PC-3 (cell line): ENCODE data around the gene PID1.

ENCODE experiments used
- EZH2 ChIP-seq: fragments of 300-600 bp; sonication (generic); IDR thresholded peaks from one replicate; pipeline ENCODE4 v1.6.1; 2017; ENCODE audit warnings: antibody characterized with exemption, mild to moderate bottlenecking, low read length; ENCODE audit not compliant: unreplicated experiment
- EZH2phosphoT487 ChIP-seq: fragments of 300-600 bp; sonication (generic); IDR thresholded peaks from 2 replicates; pipeline ENCODE4 v1.6.1; 2018; ENCODE audit warnings: mild to moderate bottlenecking, antibody characterized with exemption, low read length, borderline replicate concordance
- TF ChIP-seq, protein P1 (sequence below): fragments of 300-600 bp; sonication (generic); conservative IDR thresholded peaks from 2 replicates; pipeline ENCODE4 v1.5.1; 2017; ENCODE audit warnings: antibody characterized with exemption, low read depth, mild to moderate bottlenecking, low read length

DNA sequence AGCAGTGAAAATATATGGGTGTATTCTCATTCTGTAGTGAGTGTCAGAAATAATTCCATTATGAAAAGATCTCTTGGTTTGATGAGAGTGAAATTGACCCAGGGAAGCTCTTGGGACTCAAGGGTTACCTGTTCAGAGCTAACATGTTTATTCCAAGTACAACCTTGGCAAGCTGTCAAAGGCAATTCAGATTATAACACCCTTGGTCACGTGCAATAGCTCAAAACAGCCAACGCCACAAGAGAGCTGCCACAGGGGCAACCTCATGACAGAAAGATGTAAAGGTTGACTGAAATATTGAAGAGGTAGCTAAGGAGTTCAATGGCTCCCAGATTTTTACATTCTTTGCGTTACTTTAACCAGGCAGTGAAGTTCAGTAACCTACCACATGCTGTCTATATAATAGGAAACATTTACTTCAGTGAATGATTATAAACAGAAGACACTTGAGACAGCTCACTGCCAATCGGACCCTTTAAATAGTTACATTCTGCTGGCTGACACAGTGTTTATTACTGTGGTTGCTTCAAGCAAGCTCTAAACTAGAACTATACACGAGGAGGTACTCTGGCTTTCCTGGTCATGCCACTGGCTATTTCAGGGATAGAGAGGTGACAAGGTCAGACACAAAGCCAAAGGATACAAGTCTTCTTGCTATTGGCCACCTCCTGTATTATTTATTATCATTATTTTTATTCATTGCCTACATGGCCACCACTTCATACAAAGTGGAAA lies 187.3 kb downstream of the PID1 start:
- TF ChIP-seq, protein P1, sequence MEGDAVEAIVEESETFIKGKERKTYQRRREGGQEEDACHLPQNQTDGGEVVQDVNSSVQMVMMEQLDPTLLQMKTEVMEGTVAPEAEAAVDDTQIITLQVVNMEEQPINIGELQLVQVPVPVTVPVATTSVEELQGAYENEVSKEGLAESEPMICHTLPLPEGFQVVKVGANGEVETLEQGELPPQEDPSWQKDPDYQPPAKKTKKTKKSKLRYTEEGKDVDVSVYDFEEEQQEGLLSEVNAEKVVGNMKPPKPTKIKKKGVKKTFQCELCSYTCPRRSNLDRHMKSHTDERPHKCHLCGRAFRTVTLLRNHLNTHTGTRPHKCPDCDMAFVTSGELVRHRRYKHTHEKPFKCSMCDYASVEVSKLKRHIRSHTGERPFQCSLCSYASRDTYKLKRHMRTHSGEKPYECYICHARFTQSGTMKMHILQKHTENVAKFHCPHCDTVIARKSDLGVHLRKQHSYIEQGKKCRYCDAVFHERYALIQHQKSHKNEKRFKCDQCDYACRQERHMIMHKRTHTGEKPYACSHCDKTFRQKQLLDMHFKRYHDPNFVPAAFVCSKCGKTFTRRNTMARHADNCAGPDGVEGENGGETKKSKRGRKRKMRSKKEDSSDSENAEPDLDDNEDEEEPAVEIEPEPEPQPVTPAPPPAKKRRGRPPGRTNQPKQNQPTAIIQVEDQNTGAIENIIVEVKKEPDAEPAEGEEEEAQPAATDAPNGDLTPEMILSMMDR = no peak
- no peak for TF ChIP-seq EZH2
- no peak for TF ChIP-seq EZH2phosphoT487
